ENCODE data around the gene PTPRN2.

Gene PTPRN2

DNA sequence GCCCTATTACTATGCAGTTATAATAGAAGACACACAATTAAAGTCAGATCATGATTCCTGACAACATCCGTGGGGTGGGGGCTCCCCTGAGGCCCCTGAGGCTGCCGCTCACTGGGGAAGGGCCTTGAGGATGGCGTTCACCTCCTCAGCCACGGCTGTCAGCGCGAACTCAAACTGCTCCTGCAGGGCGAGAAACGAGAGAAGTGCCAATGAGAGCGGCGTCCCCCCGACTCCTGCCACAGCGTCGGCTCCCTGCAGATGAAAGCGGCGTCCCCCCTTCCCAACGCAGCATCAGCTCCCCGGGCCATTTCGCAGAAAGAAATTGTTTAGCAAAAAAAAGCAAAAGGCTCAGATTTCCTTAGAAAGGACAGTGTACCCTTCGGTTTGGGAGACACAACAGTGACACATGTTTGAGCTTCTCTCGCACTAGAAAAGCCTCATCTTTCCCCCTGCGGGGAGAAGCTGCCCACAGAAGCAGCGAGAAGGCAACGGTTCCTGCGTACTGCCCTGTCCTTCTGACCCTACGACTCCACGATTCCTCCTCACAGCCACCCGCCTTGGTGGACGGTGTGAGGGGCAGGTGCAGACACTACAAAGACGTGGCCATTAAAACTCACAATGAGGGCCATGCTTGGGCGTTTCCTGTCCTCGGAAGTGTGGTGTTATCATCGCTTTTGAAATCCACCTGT lies 1046.9 kb downstream of the PTPRN2 start:
- TF ChIP-seq CTCF (IDR thresholded peaks at IDR 0.05; ENCODE audit: insufficient read depth, missing control alignments): no peak
- DNase-seq (ENCODE audit: insufficient read length, low spot score) (no peak), FAIRE-seq (no peak)

DNA sequence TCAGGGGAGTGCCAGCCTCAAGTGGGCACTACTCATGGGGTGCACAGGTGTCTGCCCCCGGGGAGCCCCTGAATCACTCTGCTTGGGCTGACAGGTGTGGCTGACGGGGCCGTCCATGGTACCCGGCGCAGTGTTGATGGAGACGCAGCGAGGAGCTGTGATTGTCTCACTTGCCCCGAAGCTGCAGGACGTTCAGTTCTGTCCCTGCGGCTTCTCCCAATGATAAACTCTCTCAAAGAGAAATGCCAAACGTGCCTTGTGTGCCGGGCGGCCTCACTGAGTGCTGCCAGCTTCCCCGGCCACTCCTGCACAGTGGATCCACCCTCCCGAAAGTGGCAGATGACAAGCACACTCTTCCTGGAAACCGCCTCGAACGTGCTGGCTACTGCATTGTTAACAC lies 1047.6 kb downstream of the PTPRN2 start:
- DNase-seq (ENCODE audit: insufficient read length, low spot score) (no peak), FAIRE-seq (no peak)
- TF ChIP-seq CTCF (IDR thresholded peaks at IDR 0.05; ENCODE audit: insufficient read depth, missing control alignments): no peak

GRCh38 chr7:157539521-157539920 lies 1048.1 kb downstream of the PTPRN2 start:
- FAIRE-seq: no peak
- TF ChIP-seq CTCF (IDR thresholded peaks at IDR 0.05; ENCODE audit: insufficient read depth, missing control alignments): no peak
- no peak for DNase-seq (ENCODE audit: insufficient read length, low spot score)

- DNase-seq (ENCODE audit: insufficient read length, low spot score) (no peak), FAIRE-seq (no peak)
- TF ChIP-seq CTCF (IDR thresholded peaks at IDR 0.05; ENCODE audit: insufficient read depth, missing control alignments): no peak
Observed at GRCh38 chr7:157538735-157539134, 1048.9 kb downstream of the PTPRN2 start.

DNA sequence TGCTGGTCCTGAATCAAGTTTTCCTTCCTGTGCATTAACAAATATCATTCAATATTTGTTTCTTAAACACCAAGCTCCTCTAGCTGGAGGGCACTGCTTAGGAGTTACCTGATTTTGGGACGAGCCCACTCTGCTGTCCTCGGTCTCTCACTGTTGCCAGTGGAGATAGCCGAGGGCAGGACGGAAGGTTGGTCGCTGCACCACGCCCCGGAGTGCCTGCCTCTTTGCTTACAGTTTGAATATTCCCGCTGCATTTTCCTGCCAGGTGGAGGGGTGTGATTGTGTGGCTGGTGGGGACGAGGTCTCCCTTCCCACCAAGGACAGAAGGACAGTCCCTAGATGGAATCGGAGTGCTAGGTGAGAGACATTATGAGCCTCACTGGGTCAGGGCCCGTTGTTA lies 1049.3 kb downstream of the PTPRN2 start:
- no peak for FAIRE-seq
- no peak for DNase-seq (ENCODE audit: insufficient read length, low spot score)
- no peak for TF ChIP-seq CTCF (IDR thresholded peaks at IDR 0.05; ENCODE audit: insufficient read depth, missing control alignments)

DNA sequence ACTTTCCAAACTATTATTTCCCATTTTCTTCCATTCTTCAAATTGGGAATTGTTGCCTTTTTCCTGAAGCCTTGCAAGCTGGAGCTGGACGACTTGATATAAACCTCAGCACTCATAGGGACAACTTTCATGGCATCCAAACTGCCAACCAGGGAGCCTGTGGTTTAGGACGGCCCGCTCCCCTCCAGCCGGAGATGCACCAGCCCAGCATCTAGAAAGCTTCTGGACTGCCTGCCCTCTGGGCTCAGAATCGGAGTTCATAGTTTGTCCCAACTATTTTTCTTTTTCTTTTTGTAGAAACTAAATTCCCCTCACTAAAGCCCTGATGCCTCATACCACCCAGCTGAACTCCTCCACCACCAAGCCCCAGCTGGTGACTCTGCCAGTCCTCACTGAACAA lies 1050.6 kb downstream of the PTPRN2 start:
- no peak for TF ChIP-seq CTCF (IDR thresholded peaks at IDR 0.05; ENCODE audit: insufficient read depth, missing control alignments)
- FAIRE-seq (no peak), DNase-seq (ENCODE audit: insufficient read length, low spot score) (no peak)

- DNase-seq (ENCODE audit: insufficient read length, low spot score): no peak
- FAIRE-seq: no peak
- no peak for TF ChIP-seq CTCF (IDR thresholded peaks at IDR 0.05; ENCODE audit: insufficient read depth, missing control alignments)
Observed at GRCh38 chr7:157532068-157532467, 1055.6 kb downstream of the PTPRN2 start.
